ENCODE data around the gene GBP6.
"Not testable (repeated sequence)": the region's sequence is repeated elsewhere in the genome, so short reads cannot be mapped to it uniquely, and the experiment has no call there.

GBP6 gene

GRCh38 chr1:89363638-89364536 is at the start of gene GBP6:
TSS of gene GBP6 (plus strand) at chr1:89364059. CDS start at chr1:89368552, 4,493 bp downstream.
- peak within 1 kb of the TSS; percentile 2 to 32 (median 20) for H3K4me3 ChIP-seq

DNA sequence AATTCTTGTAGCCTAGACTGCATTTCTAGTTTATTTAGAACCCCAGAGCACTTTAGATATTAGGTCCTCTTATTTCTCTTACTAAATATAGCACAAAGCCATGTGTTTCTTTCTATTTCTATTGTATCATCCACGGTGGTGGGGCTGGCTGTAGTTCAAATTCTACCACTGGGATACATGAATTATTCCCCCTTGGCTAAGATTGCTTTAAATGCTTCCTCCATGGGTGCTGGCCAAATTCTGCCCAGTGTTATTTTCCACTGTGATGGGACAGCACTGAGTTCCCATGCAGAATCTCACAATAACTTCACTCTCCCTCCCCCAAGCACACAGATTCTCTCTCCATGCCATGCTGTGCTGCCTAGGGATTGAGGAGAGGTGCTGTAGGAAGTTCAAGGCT is 41.5 kb upstream of the GBP6 start:
- H3K27ac ChIP-seq = no peak overlapping the region
- H3K4me3 ChIP-seq = no peak overlapping the region

More at GRCh38 chr1:89363638-89364536, at the start of gene GBP6:
- H3K27ac ChIP-seq = peak within 1 kb of the TSS in 15 of 21 experiments; percentile 13 to 82 (median 66)

- Histone ChIP-seq H3K4me3 (no peak overlapping the region), H3K27ac (no peak overlapping the region)
These were observed 32.0 kb upstream of the GBP6 start for GRCh38 chr1:89331890-89332289.

GRCh38 chr1:89332461-89332860 is 31.4 kb upstream of the GBP6 start:
- Histone ChIP-seq H3K4me3 (no peak overlapping the region), H3K27ac (no peak overlapping the region)

- Histone ChIP-seq H3K4me3 (no peak overlapping the region), H3K27ac (no peak overlapping the region)
These were observed 28.4 kb upstream of the GBP6 start for GRCh38 chr1:89335486-89335885.

DNA sequence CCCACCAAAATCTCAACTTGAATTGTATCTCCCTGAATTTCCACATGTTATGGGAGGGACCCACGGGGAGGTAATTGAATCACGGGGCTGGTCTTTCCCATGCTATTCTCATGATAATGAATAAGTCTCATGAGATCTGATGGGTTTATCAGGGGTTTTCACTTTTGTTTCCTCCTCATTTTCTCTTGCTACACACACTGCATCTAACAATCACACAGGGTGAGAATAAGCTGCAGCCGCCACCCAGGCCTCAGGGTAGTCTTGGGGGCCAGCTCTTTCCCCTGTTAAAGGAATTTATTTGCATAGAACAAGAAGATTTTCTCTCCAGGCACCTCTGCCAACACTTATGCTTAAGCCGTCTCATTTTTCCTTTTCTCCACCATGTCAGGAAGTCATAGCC is 26.0 kb upstream of the GBP6 start:
- Histone ChIP-seq H3K27ac (no peak overlapping the region), H3K4me3 (no peak overlapping the region)

DNA sequence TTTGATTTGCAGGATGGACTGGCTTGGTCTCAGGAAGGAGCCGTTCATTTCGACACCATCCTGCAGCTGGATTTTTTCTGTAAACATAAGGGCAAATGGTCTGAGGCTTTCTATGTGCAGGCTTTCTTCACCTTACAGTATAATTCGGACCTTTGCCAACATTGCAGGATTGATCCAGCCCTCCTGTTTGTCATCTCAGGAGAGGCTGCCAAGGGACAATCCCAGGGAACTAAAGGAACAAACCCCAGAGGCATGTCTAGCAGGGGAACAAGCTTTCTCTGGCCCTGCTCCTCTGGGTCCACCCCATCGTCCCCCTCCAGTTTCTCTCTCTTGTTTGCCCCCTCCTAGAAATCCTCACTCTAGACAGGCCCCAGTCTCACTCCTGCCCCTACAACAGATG is 24.8 kb upstream of the GBP6 start:
- Histone ChIP-seq H3K4me3 (no peak overlapping the region), H3K27ac (no peak overlapping the region)

- H3K27ac ChIP-seq, H3K4me3 ChIP-seq: not testable (repeated sequence)
These were observed 18.4 kb upstream of the GBP6 start for GRCh38 chr1:89345479-89345878.

DNA sequence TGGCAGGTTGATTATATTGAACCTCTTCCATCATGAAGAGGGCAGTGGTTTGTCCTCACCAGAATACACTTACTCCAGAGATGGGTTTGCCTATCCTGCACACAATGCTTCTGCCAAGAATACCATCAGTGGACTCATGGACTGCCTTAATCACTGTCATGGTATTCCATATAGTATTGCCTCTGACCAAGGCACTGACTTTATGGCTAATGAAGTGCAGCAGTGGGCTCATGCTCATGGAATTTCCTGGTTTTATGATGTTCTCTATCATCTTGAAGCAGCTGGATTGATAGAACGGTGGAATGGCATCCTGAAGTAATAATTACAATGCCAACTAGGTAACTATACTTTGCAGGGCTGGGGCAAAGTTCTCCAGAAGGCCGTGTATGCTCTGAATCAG is 16.6 kb upstream of the GBP6 start:
- no peak overlapping the region for H3K27ac ChIP-seq
- no peak overlapping the region for H3K4me3 ChIP-seq

DNA sequence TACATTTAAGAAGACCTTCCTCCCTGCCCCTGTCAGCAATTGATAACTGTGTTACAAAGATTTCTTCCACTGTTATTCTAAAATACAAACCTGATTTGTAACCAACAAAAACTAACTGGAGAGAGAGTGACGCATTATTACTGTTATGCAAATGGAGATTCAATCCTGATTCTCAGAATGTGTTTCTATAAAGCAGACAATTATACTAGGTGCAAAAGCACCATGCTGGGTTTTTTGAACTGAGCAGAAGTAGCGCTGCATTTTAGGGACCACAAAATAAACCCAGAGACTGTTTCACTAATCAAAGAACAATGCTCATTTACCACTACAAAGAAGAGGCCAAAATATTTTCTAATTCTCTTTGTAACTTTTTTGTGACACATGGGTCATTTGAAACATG is 13.6 kb upstream of the GBP6 start:
- Histone ChIP-seq H3K4me3 (no peak overlapping the region), H3K27ac (no peak overlapping the region)

DNA sequence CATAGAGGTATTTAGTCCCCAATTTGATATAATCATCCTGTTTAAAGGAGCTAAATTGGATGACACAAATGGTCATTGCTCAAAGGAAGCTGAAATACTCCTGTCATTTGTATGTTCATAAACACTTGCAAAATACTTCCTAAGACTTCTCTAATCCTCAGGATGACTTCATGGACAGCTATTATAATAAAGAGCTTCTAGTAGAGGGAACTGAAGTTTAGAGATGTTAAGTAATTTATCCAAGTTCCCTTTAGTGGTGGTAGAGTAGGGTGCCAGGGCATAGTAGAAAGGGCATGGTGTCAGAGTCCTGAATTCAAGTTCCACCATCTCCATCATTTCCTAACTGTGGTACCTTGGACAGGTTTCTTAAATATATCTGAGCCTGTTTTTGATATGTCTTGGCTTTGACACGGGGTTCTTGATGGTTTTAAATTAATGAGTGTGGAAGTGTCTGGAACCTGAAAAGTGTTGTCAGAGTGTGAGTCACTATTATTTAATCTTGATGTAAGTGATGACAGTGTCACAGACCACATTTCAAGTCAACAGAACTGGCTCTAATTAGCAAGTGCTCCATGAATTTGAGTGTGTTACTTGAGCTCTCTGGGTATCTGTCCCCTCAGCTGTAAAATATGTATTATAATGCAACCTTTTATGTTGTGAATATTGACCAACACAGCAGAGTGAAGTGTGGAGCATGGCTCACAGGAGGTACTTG is 12.1 kb upstream of the GBP6 start:
- H3K4me3 ChIP-seq = no peak overlapping the region
- no peak overlapping the region for H3K27ac ChIP-seq

DNA sequence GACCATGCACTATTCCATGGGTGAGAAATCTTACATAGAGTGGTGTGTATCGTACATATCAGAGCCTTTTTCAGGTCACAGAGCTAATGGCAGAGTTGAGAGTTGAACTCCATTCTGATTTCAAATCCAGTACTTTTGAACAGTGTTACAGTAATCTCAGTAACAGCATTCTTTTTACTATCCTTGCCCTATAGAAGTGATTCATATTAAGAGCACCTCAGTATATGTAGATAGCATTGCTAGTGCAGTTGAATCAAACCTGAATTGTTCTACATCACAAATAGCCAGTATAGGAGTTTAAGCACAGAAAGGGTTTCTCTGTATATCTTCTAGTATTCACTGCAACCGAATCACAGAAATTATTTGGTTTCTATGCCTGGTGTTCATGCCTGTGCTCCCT is 11.4 kb upstream of the GBP6 start:
- Histone ChIP-seq H3K4me3 (no peak overlapping the region), H3K27ac (no peak overlapping the region)

GRCh38 chr1:89354205-89354604 is 9.7 kb upstream of the GBP6 start:
- Histone ChIP-seq H3K4me3 (no peak overlapping the region), H3K27ac (no peak overlapping the region)

DNA sequence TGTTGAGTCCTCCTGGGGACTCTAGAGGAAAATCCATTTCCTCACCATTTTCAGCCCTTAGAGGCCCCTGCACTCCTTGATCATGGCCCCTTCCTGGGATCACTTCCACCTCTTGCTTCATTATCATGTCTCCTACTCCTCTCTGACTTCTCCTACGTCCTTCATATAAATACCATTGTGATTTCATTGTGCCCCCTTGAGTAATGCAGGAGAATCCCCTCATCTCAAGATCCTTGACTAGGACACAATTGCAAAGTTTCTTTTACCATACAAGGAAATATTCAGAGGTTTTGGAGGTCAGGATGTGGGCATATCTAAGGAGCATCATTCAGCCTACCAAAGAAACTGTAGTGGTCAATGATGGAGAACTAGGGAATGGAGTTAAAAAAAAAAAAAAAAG is 8.8 kb upstream of the GBP6 start:
- H3K4me3 ChIP-seq = no peak overlapping the region
- H3K27ac ChIP-seq = no peak overlapping the region

- Histone ChIP-seq H3K4me3 (no peak overlapping the region), H3K27ac (no peak overlapping the region)
These were observed 7.0 kb upstream of the GBP6 start for GRCh38 chr1:89356658-89357400.

DNA sequence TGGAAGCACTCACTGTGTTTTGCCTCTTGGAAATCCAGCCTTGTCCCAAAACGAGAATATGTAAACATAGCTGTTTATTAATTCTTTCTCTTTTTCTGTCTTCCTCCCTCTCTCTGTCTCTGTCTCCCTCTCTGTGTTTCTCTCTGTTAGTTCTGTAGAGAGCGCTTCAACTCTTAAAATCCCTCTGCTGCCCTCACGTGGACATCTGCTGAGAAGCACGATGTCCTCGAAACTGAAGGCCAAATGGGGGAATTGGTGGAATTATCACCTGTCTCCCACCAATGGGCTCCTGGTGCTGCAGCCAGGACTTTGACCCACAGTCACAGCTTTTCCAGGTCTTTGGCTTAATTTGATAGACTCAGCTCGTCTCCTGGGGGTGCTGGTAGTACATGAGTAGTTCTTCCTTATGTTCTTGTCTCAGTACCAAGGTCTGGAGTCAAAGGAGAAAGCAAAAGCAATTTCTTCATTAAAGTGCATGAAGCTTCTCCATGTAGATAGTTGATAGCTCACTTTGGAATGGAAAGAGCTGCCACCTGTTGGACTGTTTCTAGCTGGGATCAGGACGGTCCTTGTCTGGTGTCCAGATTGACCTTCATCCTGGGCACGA is 5.5 kb upstream of the GBP6 start:
- H3K4me3 ChIP-seq = no peak overlapping the region
- H3K27ac ChIP-seq = peak overlapping the region in 1 of 21 experiments; percentile 12

- H3K27ac ChIP-seq = no peak overlapping the region
- no peak overlapping the region for H3K4me3 ChIP-seq
These were observed 3.1 kb upstream of the GBP6 start for GRCh38 chr1:89360716-89361115.

DNA sequence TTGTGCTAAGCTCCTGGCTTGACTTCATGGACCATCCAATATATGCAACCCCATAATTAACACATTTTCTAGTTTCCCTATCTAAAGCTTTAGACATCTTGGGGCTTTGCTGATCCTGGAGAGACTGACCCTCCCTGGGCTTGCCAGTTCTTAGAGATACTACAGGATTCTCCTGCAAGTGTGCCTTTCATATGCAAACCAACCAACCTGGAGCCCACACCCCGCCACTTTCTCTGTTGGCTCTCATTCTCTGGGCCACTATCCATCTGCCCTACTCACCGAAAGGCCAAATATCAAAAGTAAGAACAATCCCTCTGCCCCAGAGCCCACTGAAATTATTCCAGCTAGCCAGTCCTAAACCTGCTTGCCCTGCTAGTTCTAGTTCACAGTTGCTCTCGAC is 2.2 kb upstream of the GBP6 start:
- no peak overlapping the region for H3K27ac ChIP-seq
- H3K4me3 ChIP-seq = no peak overlapping the region

- Histone ChIP-seq H3K4me3 (no peak overlapping the region), H3K27ac (peak overlapping the region in 11 of 21 experiments; percentile 50 to 82 (median 66))
These were observed 663 bp upstream of the GBP6 start for GRCh38 chr1:89363196-89363595.
